Activated T-cell treated with anti-CD3 and anti-CD28 coated beads, Interleukin-2, amount 50 U/mL, for 72 hours (primary cell): ENCODE measurements around the gene GLB1L2. TPM values are rescaled to one million over a fixed set of nuclear protein-coding genes. Genes with fewer than 3 reads are reported as not detected.
"Not testable (repeated sequence)": the region's sequence is repeated elsewhere in the genome, so short reads cannot be mapped to it uniquely, and the experiment has no call there.

Experiments
- ATAC-seq, 2 donors: fragments of 150-1000 bp; cut with Tn5 transposase; replicated peaks in 1 of 2; 2 replicates each; pipeline ENCODE4 v1.10.0; 2021; ENCODE audit warnings: moderate library complexity in 2 of 2, mild to moderate bottlenecking in 1 of 2
- DNase-seq, 2 donors: peaks; one replicate each; pipeline ENCODE4 v3.0.0; 2021 to 2022; ENCODE audit warnings: mixed read lengths in 1 of 2
- H3K27ac Mint-ChIP-seq: one replicate; pipeline ENCODE4 v1.8.0; 2022; ENCODE audit warnings: mild to moderate bottlenecking, moderate library complexity, mixed read lengths
- H3K27me3 Mint-ChIP-seq: one replicate; pipeline ENCODE4 v1.8.0; 2022; ENCODE audit warnings: low read depth, mixed read lengths
- H3K36me3 Mint-ChIP-seq, 2 donors: one replicate each; pipeline ENCODE4 v1.8.0; 2022; ENCODE audit warnings: mixed read lengths in 2 of 2, mild to moderate bottlenecking in 1 of 2; ENCODE audit not compliant: insufficient read depth in 2 of 2
- H3K4me1 Mint-ChIP-seq: one replicate; pipeline ENCODE4 v1.8.0; 2022; ENCODE audit warnings: low read depth, mixed read lengths
- H3K4me3 Mint-ChIP-seq, 2 donors: one replicate each; pipeline ENCODE4 v1.8.0; 2022; ENCODE audit warnings: mild to moderate bottlenecking in 2 of 2, mixed read lengths in 2 of 2, moderate library complexity in 2 of 2
- H3K9me3 Mint-ChIP-seq, 2 donors: one replicate each; pipeline ENCODE4 v1.8.0; 2022; ENCODE audit warnings: mixed read lengths in 2 of 2
- total RNA-seq, 2 donors: library from RNA; stranded (reverse); gene quantifications; one replicate each; pipeline ENCODE4 v1.2.3, GENCODE V29; 2022

The GLB1L2 gene
- 1 to 10 TPM; 1.1 to 2.4 TPM for total RNA-seq

- H3K9me3 Mint-ChIP-seq: no peaks in the 10 kb centered on the region
- H3K27ac Mint-ChIP-seq: peak within 1 kb of the TSS; percentile 61
- H3K27me3 Mint-ChIP-seq: peaks cover 32% of the 10 kb centered on the region
- ATAC-seq (peak; percentile 95 to 96), DNase-seq (peak; percentile 80 to 82)
- H3K4me3 Mint-ChIP-seq: peak within 1 kb of the TSS; percentile 84 to 90
- no peaks in the 10 kb centered on the region for H3K36me3 Mint-ChIP-seq
- H3K4me1 Mint-ChIP-seq: peaks cover 16% of the 10 kb centered on the region
These were observed at the start of gene GLB1L2 for GRCh38 chr11:134331354-134332188. Gene GLB1L2 (plus strand): TSS chr11:134331988. CDS start chr11:134332062, 74 bp downstream.

GRCh38 chr11:134282121-134283045 lies 49.4 kb upstream of the GLB1L2 start:
- Mint-ChIP-seq H3K4me3 (no peak overlapping the region), H3K36me3 (peaks cover 1 to 3% of the 10 kb centered on the region in 2 donors), H3K4me1 (peaks cover under 1% of the 10 kb centered on the region), H3K9me3 (no peaks in the 10 kb centered on the region), H3K27ac (no peak overlapping the region), H3K27me3 (no peaks in the 10 kb centered on the region)
- ATAC-seq (no peak), DNase-seq (no peak)

GRCh38 chr11:134283461-134284230 lies 48.1 kb upstream of the GLB1L2 start:
- Mint-ChIP-seq H3K4me1 (no peaks in the 10 kb centered on the region), H3K27ac (no peak overlapping the region)
- no peak for DNase-seq

GRCh38 chr11:134284349-134284748 lies 47.4 kb upstream of the GLB1L2 start:
- H3K36me3 Mint-ChIP-seq, H3K27me3 Mint-ChIP-seq, H3K4me1 Mint-ChIP-seq, H3K4me3 Mint-ChIP-seq, DNase-seq, ATAC-seq, H3K27ac Mint-ChIP-seq, H3K9me3 Mint-ChIP-seq: not testable (repeated sequence)

More at GRCh38 chr11:134283461-134284230, 48.1 kb upstream of the GLB1L2 start:
- Mint-ChIP-seq H3K27me3 (no peaks in the 10 kb centered on the region), H3K36me3 (no peaks in the 10 kb centered on the region), H3K4me3 (no peak overlapping the region), H3K9me3 (no peaks in the 10 kb centered on the region)
- no peak for ATAC-seq

- no peaks in the 10 kb centered on the region for H3K9me3 Mint-ChIP-seq
- no peaks in the 10 kb centered on the region for H3K27me3 Mint-ChIP-seq
- no peak for DNase-seq
- no peak overlapping the region for H3K4me3 Mint-ChIP-seq
- H3K27ac Mint-ChIP-seq: no peak overlapping the region
- no peaks in the 10 kb centered on the region for H3K4me1 Mint-ChIP-seq
- H3K36me3 Mint-ChIP-seq: no peaks in the 10 kb centered on the region
- no peak for ATAC-seq
These were observed 44.2 kb upstream of the GLB1L2 start for GRCh38 chr11:134287561-134287960.

- Mint-ChIP-seq H3K4me3 (no peak overlapping the region), H3K27me3 (no peaks in the 10 kb centered on the region), H3K27ac (no peak overlapping the region), H3K36me3 (no peaks in the 10 kb centered on the region), H3K4me1 (no peaks in the 10 kb centered on the region), H3K9me3 (no peaks in the 10 kb centered on the region)
- ATAC-seq (no peak), DNase-seq (no peak)
These were observed 43.3 kb upstream of the GLB1L2 start for GRCh38 chr11:134288486-134288885.

- Mint-ChIP-seq H3K9me3 (no peaks in the 10 kb centered on the region), H3K36me3 (no peaks in the 10 kb centered on the region), H3K27ac (no peak overlapping the region), H3K27me3 (no peaks in the 10 kb centered on the region), H3K4me3 (no peak overlapping the region), H3K4me1 (no peaks in the 10 kb centered on the region)
- DNase-seq (no peak), ATAC-seq (no peak)
These were observed 42.6 kb upstream of the GLB1L2 start for GRCh38 chr11:134289167-134289566.

- no peaks in the 10 kb centered on the region for H3K4me1 Mint-ChIP-seq
- peaks cover 0 to 1% of the 10 kb centered on the region in 2 donors for H3K36me3 Mint-ChIP-seq
- H3K27ac Mint-ChIP-seq: no peak overlapping the region
- H3K9me3 Mint-ChIP-seq: no peaks in the 10 kb centered on the region
- no peak for ATAC-seq
- H3K4me3 Mint-ChIP-seq: no peak overlapping the region
- DNase-seq: no peak
- no peaks in the 10 kb centered on the region for H3K27me3 Mint-ChIP-seq
These were observed 42.0 kb upstream of the GLB1L2 start for GRCh38 chr11:134289789-134290188.

GRCh38 chr11:134290646-134291045 lies 41.1 kb upstream of the GLB1L2 start:
- DNase-seq (no peak), ATAC-seq (no peak)
- Mint-ChIP-seq H3K27me3 (no peaks in the 10 kb centered on the region), H3K9me3 (no peaks in the 10 kb centered on the region), H3K4me3 (no peak overlapping the region), H3K4me1 (no peaks in the 10 kb centered on the region), H3K27ac (no peak overlapping the region), H3K36me3 (peaks cover 0 to 1% of the 10 kb centered on the region in 2 donors)

- no peak for DNase-seq
- no peak for ATAC-seq
- no peak overlapping the region for H3K27ac Mint-ChIP-seq
- no peaks in the 10 kb centered on the region for H3K27me3 Mint-ChIP-seq
- no peaks in the 10 kb centered on the region for H3K4me1 Mint-ChIP-seq
- H3K4me3 Mint-ChIP-seq: no peak overlapping the region
- no peaks in the 10 kb centered on the region for H3K9me3 Mint-ChIP-seq
- peaks cover 0 to 1% of the 10 kb centered on the region in 2 donors for H3K36me3 Mint-ChIP-seq
These were observed 40.6 kb upstream of the GLB1L2 start for GRCh38 chr11:134291196-134291595.

GRCh38 chr11:134292661-134293060 lies 39.1 kb upstream of the GLB1L2 start:
- H3K9me3 Mint-ChIP-seq: no peaks in the 10 kb centered on the region
- H3K27ac Mint-ChIP-seq: no peak overlapping the region
- H3K27me3 Mint-ChIP-seq: no peaks in the 10 kb centered on the region
- H3K4me3 Mint-ChIP-seq: no peak overlapping the region
- DNase-seq: no peak
- H3K36me3 Mint-ChIP-seq: peaks cover 0 to 1% of the 10 kb centered on the region in 2 donors
- H3K4me1 Mint-ChIP-seq: no peaks in the 10 kb centered on the region
- ATAC-seq: no peak

- no peaks in the 10 kb centered on the region for H3K9me3 Mint-ChIP-seq
- H3K36me3 Mint-ChIP-seq: peaks cover 0 to 1% of the 10 kb centered on the region in 2 donors
- ATAC-seq: no peak
- no peaks in the 10 kb centered on the region for H3K27me3 Mint-ChIP-seq
- no peak overlapping the region for H3K27ac Mint-ChIP-seq
- no peaks in the 10 kb centered on the region for H3K4me1 Mint-ChIP-seq
- DNase-seq: no peak
- no peak overlapping the region for H3K4me3 Mint-ChIP-seq
These were observed 38.4 kb upstream of the GLB1L2 start for GRCh38 chr11:134293119-134294113.
